ENCODE results near the gene DLG5.

Gene DLG5

GRCh38 chr10:77817541-77817940 lies 109.0 kb downstream of the DLG5 start:
- no peak overlapping the region for H3K27ac ChIP-seq
- TF ChIP-seq CTCF (conservative IDR thresholded peaks at IDR 0.05) (no peak), ZFX (IDR thresholded peaks at IDR 0.05) (no peak)

DNA sequence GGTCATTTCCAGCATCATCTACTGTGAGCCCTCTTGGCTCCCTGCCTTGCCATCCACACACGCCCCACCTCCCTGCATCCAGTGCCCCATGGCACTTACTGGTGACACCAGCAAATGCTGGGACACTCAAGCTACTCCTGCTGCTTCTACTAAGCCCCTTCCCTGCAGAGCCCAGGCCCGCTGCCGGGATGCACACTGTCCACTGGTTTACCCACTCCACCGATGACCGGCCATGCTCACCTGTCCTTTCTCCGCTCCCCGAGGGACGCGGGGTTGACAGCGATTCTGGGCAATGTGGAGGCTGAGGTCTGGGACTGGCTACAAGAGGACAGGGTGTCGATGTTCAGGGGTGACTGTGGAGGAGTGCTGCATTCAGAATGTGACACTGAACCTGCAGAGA lies 110.2 kb downstream of the DLG5 start:
- H3K27ac ChIP-seq = no peak overlapping the region
- TF ChIP-seq ZFX (IDR thresholded peaks at IDR 0.05) (no peak), CTCF (conservative IDR thresholded peaks at IDR 0.05) (no peak)

- no peak overlapping the region for H3K27ac ChIP-seq
- TF ChIP-seq ZFX (IDR thresholded peaks at IDR 0.05) (no peak), CTCF (conservative IDR thresholded peaks at IDR 0.05) (no peak)
Measured at GRCh38 chr10:77812741-77813140, 113.8 kb downstream of the DLG5 start.

GRCh38 chr10:77811831-77812430 lies 114.6 kb downstream of the DLG5 start:
- TF ChIP-seq ZFX (IDR thresholded peaks at IDR 0.05) = no peak

DNA sequence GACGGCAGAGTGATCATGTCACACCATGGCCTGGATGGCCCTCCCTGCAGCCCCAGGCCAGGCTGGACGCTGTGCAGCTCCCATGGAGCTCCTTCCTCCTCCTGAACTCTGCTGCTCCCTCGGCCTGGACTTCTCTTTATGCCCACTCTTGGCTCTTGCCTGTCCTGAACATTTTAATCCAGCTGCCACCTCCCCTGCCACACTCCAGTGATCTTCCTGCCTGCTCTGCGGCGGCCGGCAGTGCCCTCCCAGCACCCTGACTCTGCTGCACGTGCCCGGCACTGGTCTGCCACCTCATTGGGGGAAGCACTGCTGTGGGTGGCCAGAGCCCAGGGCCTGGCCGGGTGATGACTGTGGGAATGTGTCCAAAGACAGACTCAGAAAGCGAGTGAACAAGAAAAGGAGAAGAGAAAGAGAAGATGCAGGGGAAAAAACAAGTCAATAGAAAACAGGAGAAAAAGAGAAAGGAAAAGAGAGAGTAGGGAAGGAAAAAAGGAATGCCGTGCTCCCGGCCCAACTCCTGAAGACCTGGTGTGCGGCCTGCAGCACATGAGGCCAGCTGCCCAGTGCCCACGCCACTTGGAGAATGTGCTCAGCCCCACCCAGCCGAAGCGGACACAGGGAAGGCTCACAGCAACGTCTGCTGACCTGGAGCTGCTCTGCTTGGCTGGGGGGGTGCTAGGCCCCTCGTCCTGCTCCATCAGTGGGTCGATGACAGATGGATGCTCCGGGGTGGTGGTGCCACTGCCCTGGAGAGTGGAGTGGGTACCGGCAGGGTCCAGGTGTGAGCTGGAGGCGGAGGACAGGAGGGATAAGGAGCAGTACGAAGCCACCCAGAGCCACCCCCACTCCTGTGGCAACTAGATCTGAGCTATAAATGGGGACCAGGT lies 115.9 kb downstream of the DLG5 start:
- no peak overlapping the region for H3K27ac ChIP-seq
- TF ChIP-seq CTCF (conservative IDR thresholded peaks at IDR 0.05) = no peak
- no peak for TF ChIP-seq ZFX (IDR thresholded peaks at IDR 0.05)

More at GRCh38 chr10:77811831-77812430, 114.6 kb downstream of the DLG5 start:
- H3K27ac ChIP-seq = no peak overlapping the region

DNA sequence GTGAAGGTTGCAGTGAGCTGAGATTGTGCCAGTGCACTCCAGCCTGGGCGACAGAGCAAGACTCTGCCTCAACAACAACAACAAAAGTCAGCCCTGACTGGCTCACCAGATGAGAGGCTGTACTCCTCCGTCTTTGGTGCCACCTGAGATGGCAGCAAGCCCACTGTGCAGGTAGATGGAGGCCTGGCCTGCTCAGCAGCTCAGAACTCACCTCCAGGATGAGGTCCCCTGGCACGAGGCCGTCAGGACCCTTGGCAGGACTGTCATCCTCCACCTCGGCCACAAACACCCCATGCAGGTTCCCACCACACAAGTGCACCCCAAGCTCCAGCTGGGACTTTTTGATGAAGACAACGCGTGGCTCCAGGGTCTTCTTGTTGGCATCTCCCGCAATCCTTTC lies 117.2 kb downstream of the DLG5 start:
- no peak overlapping the region for H3K27ac ChIP-seq
- TF ChIP-seq ZFX (IDR thresholded peaks at IDR 0.05) (no peak), CTCF (conservative IDR thresholded peaks at IDR 0.05) (no peak)

GRCh38 chr10:77807706-77808105 lies 118.8 kb downstream of the DLG5 start:
- TF ChIP-seq ZFX (IDR thresholded peaks at IDR 0.05) (no peak), CTCF (conservative IDR thresholded peaks at IDR 0.05) (no peak)
- H3K27ac ChIP-seq = no peak overlapping the region
